Measurements from ENCODE around the gene FAM110C. TPM values are rescaled to one million over a fixed set of nuclear protein-coding genes. Genes with fewer than 3 reads are reported as not detected.
"Not testable (repeated sequence)": the region's sequence is repeated elsewhere in the genome, so short reads cannot be mapped to it uniquely, and the experiment has no call there.

Gene FAM110C
- total RNA-seq, 1 experiment from 2014 or later: 10.3 TPM

DNA sequence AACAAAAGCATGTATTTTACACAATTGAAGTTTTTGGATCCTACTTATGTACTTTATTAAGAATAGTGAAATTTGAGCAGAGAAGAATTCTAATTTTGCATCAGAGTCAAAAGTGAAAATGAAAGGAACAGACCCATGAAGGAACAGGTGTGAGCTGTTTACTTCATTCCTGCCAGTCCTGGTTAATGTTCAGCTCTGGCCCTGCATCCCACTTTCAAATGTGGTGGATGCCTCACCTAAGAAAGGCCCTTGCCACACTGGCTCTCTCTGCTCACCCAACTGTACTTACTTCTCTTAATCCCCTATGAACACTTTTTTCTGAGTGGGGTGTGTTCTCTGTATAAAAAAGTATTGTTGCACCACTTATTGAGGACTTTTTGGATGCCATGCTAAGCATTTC is 22.2 kb downstream of the FAM110C start:
- CTCF ChIA-PET: interaction anchor here (1.0 to 11.3 kb wide), 4 partner anchors 8 to 118 kb away, joined by 3 to 298 read pairs (median 3); no protein-coding TSS in a partner anchor
- POLR2A ChIA-PET: interaction anchor here (1.3 to 6.7 kb wide), 4 partner anchors 10 to 117 kb away, joined by 3 to 35 read pairs (median 6); partner anchors contain the start of gene FAM110C
- H3K4me1 Mint-ChIP-seq (ENCODE audit: insufficient read depth, unreplicated experiment): peaks cover 9% of the 10 kb centered on the region
- H3K4me3 Mint-ChIP-seq (ENCODE audit: unreplicated experiment): no peak overlapping the region
- intact Hi-C loops (cut with micrococcal nuclease): no loop called here
- no peaks in the 10 kb centered on the region for H3K9me3 Mint-ChIP-seq (ENCODE audit: unreplicated experiment)
- H3K27me3 Mint-ChIP-seq (ENCODE audit: insufficient read depth, unreplicated experiment): no peaks in the 10 kb centered on the region
- BruUV-seq (replicated peaks): no TSS peak
- no peak overlapping the region for H3K27ac Mint-ChIP-seq (ENCODE audit: low read depth, unreplicated experiment)
- no peak for DNase-seq (ENCODE audit: unreplicated experiment)
- H3K36me3 Mint-ChIP-seq (ENCODE audit: insufficient read depth, unreplicated experiment): no peaks in the 10 kb centered on the region
- TF ChIP-seq, protein P1, sequence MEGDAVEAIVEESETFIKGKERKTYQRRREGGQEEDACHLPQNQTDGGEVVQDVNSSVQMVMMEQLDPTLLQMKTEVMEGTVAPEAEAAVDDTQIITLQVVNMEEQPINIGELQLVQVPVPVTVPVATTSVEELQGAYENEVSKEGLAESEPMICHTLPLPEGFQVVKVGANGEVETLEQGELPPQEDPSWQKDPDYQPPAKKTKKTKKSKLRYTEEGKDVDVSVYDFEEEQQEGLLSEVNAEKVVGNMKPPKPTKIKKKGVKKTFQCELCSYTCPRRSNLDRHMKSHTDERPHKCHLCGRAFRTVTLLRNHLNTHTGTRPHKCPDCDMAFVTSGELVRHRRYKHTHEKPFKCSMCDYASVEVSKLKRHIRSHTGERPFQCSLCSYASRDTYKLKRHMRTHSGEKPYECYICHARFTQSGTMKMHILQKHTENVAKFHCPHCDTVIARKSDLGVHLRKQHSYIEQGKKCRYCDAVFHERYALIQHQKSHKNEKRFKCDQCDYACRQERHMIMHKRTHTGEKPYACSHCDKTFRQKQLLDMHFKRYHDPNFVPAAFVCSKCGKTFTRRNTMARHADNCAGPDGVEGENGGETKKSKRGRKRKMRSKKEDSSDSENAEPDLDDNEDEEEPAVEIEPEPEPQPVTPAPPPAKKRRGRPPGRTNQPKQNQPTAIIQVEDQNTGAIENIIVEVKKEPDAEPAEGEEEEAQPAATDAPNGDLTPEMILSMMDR (IDR thresholded peaks at IDR 0.05; ENCODE audit: unreplicated experiment): no peak

DNA sequence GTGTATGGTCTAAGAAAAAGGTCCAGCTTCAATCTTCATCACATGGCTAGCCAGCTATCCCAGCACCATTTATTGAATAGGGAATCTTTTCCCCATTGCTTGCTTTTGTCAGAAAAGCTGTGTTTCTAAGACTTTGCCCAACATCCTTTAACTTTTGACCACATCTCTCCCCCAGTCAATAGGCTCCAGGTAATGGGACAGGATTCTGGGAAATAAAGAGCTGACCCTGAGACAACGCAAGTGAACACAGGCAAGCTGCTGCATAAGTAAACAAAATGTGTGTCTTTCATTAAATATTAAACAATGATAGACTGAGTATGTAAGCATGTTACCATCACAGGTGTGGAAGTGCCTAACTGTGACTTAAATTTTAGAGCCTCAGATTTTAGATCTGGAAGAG is 23.0 kb downstream of the FAM110C start:
- no peak for DNase-seq (ENCODE audit: unreplicated experiment)
- H3K9me3 Mint-ChIP-seq (ENCODE audit: unreplicated experiment): no peaks in the 10 kb centered on the region
- no peak overlapping the region for H3K27ac Mint-ChIP-seq (ENCODE audit: low read depth, unreplicated experiment)
- H3K4me1 Mint-ChIP-seq (ENCODE audit: insufficient read depth, unreplicated experiment): peaks cover under 1% of the 10 kb centered on the region
- no peaks in the 10 kb centered on the region for H3K27me3 Mint-ChIP-seq (ENCODE audit: insufficient read depth, unreplicated experiment)
- no peaks in the 10 kb centered on the region for H3K36me3 Mint-ChIP-seq (ENCODE audit: insufficient read depth, unreplicated experiment)
- TF ChIP-seq, protein P1 (IDR thresholded peaks at IDR 0.05; ENCODE audit: unreplicated experiment): no peak
- no peak overlapping the region for H3K4me3 Mint-ChIP-seq (ENCODE audit: unreplicated experiment)
- CTCF ChIA-PET: interaction anchor here (0.6 to 11.3 kb wide), 5 partner anchors 22 to 569 kb away, joined by 3 to 298 read pairs (median 3); no protein-coding TSS in a partner anchor
- intact Hi-C loops (cut with micrococcal nuclease): no loop called here
- no TSS peak for BruUV-seq (replicated peaks)
- POLR2A ChIA-PET: interaction anchor here (0.7 to 6.7 kb wide), 4 partner anchors 11 to 36 kb away, joined by 3 to 35 read pairs (median 6); partner anchors contain the start of gene FAM110C

GRCh38 chr2:22244-22643 is 24.1 kb downstream of the FAM110C start:
- H3K27ac Mint-ChIP-seq (ENCODE audit: low read depth, unreplicated experiment); intact Hi-C loops (cut with micrococcal nuclease); H3K36me3 Mint-ChIP-seq (ENCODE audit: insufficient read depth, unreplicated experiment); BruUV-seq (replicated peaks); H3K27me3 Mint-ChIP-seq (ENCODE audit: insufficient read depth, unreplicated experiment); H3K9me3 Mint-ChIP-seq (ENCODE audit: unreplicated experiment); H3K4me3 Mint-ChIP-seq (ENCODE audit: unreplicated experiment); DNase-seq (ENCODE audit: unreplicated experiment); H3K4me1 Mint-ChIP-seq (ENCODE audit: insufficient read depth, unreplicated experiment): not testable (repeated sequence)
- CTCF ChIA-PET: interaction anchor here (1.0 to 11.3 kb wide), 3 partner anchors 10 to 119 kb away, joined by 6 to 298 read pairs (median 54); partner anchors contain the start of gene FAM110C
- POLR2A ChIA-PET: interaction anchor here (0.6 to 6.7 kb wide), 4 partner anchors 11 to 521 kb away, joined by 5 to 35 read pairs (median 6); partner anchors contain the start of gene FAM110C

GRCh38 chr2:20259-20658 is 26.0 kb downstream of the FAM110C start:
- H3K27me3 Mint-ChIP-seq (ENCODE audit: insufficient read depth, unreplicated experiment); H3K4me1 Mint-ChIP-seq (ENCODE audit: insufficient read depth, unreplicated experiment); H3K9me3 Mint-ChIP-seq (ENCODE audit: unreplicated experiment); intact Hi-C loops (cut with micrococcal nuclease); H3K36me3 Mint-ChIP-seq (ENCODE audit: insufficient read depth, unreplicated experiment); BruUV-seq (replicated peaks); H3K27ac Mint-ChIP-seq (ENCODE audit: low read depth, unreplicated experiment); H3K4me3 Mint-ChIP-seq (ENCODE audit: unreplicated experiment): not testable (repeated sequence)
- CTCF ChIA-PET: interaction anchor here (0.6 to 11.3 kb wide), 17 partner anchors 9 to 617 kb away, joined by 3 to 298 read pairs (median 4); partner anchors contain the start of gene FAM110C
- DNase-seq (ENCODE audit: unreplicated experiment): peak; percentile 16
- POLR2A ChIA-PET: interaction anchor here (1.2 to 6.7 kb wide), 6 partner anchors 14 to 123 kb away, joined by 3 to 35 read pairs (median 10); partner anchors contain the start of gene FAM110C

DNA sequence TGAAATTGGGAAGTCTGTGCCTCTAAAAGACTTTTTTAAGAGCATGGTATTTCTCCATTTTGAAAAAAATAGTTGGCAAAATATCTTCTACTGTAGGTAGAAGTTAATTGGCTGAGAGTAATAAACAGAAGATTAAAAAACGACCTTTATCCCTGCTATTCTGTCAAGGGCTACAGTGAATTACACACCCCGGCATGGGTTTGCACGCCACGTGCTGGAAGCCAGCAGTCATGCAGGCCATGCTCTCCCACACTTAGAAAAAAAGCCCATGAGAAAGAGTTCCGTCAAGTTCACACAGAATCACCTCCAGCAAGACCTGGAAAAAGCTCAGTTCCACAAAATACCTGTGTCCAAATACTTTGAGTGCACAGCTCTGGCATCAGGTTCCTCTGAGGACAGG is 26.8 kb downstream of the FAM110C start:
- H3K36me3 Mint-ChIP-seq (ENCODE audit: insufficient read depth, unreplicated experiment): no peaks in the 10 kb centered on the region
- H3K27ac Mint-ChIP-seq (ENCODE audit: low read depth, unreplicated experiment): no peak overlapping the region
- CTCF ChIA-PET: interaction anchor here (0.6 to 11.3 kb wide), 25 partner anchors 9 to 618 kb away, joined by 3 to 298 read pairs (median 4); partner anchors contain the start of gene FAM110C
- no peaks in the 10 kb centered on the region for H3K27me3 Mint-ChIP-seq (ENCODE audit: insufficient read depth, unreplicated experiment)
- POLR2A ChIA-PET: interaction anchor here (1.0 to 6.7 kb wide), 6 partner anchors 14 to 124 kb away, joined by 3 to 35 read pairs (median 10); partner anchors contain the start of gene FAM110C
- BruUV-seq (replicated peaks): no TSS peak
- no peaks in the 10 kb centered on the region for H3K9me3 Mint-ChIP-seq (ENCODE audit: unreplicated experiment)
- intact Hi-C loops (cut with micrococcal nuclease): no loop called here
- TF ChIP-seq, protein P1 (IDR thresholded peaks at IDR 0.05; ENCODE audit: unreplicated experiment): no peak
- no peak for DNase-seq (ENCODE audit: unreplicated experiment)
- peaks cover 9% of the 10 kb centered on the region for H3K4me1 Mint-ChIP-seq (ENCODE audit: insufficient read depth, unreplicated experiment)
- no peak overlapping the region for H3K4me3 Mint-ChIP-seq (ENCODE audit: unreplicated experiment)

Data from MCF 10A (cell line).